Measurements from ENCODE around the gene CTNNA3. TPM values are rescaled to one million over a fixed set of nuclear protein-coding genes. Genes with fewer than 3 reads are reported as not detected.

CTNNA3 gene
- total RNA-seq, 4 donors from 2014 or later: 0.68 to 75.2 (median 1.4) TPM

GRCh38 chr10:66737241-66737640 is 958.8 kb downstream of the CTNNA3 start:
- intact Hi-C loops (cut with DNase I; ENCODE audit: low total_unique reads): no loop called here
- WGBS, 2 donors (ENCODE audit: low coverage in 1 of 2): 86% methylated on average over 2 of the region's 2 CpGs
- H3K36me3 ChIP-seq: no peaks in the 10 kb centered on the region
- H3K9me3 ChIP-seq: no peaks in the 10 kb centered on the region
- TF ChIP-seq POLR2AphosphoS5 (IDR thresholded peaks at IDR 0.05): no peak
- TF ChIP-seq POLR2A (IDR thresholded peaks at IDR 0.05): no peak
- TF ChIP-seq CTCF (IDR thresholded peaks at IDR 0.05): no peak
- TF ChIP-seq EP300 (IDR thresholded peaks at IDR 0.05; ENCODE audit: low read depth): no peak
- H3K4me1 ChIP-seq: no peaks in the 10 kb centered on the region
- no peak overlapping the region for H3K4me3 ChIP-seq
- H3K27me3 ChIP-seq: no peaks in the 10 kb centered on the region
- H3K27ac ChIP-seq: no peak overlapping the region
- no peak for DNase-seq
- in situ Hi-C loops (cut with MboI; ENCODE audit: low pct_ligation_motif_present in 1 of 4, low pct_unique_long_range_greater_than_20kb in 1 of 4, low sequenced_read_pairs in 3 of 4): no loop called here

GRCh38 chr10:66723608-66724400 is 972.2 kb downstream of the CTNNA3 start:
- in situ Hi-C loops (cut with MboI; ENCODE audit: low pct_ligation_motif_present in 1 of 4, low pct_unique_long_range_greater_than_20kb in 1 of 4, low sequenced_read_pairs in 3 of 4) (no loop called here), intact Hi-C loops (cut with DNase I; ENCODE audit: low total_unique reads) (no loop called here)
- no peak for DNase-seq
- WGBS, 2 donors (ENCODE audit: low coverage in 1 of 2): 79 to 96% methylated on average over 2 of the region's 2 CpGs
- H3K36me3 ChIP-seq: no peaks in the 10 kb centered on the region
- no peak overlapping the region for H3K4me3 ChIP-seq
- no peaks in the 10 kb centered on the region for H3K4me1 ChIP-seq
- no peaks in the 10 kb centered on the region for H3K27me3 ChIP-seq
- H3K27ac ChIP-seq: no peak overlapping the region
- H3K9me3 ChIP-seq: no peaks in the 10 kb centered on the region
- TF ChIP-seq EP300 (IDR thresholded peaks at IDR 0.05; ENCODE audit: low read depth): no peak
- TF ChIP-seq POLR2AphosphoS5 (IDR thresholded peaks at IDR 0.05): no peak
- TF ChIP-seq POLR2A (IDR thresholded peaks at IDR 0.05): no peak
- no peak for TF ChIP-seq CTCF (IDR thresholded peaks at IDR 0.05)

GRCh38 chr10:66719483-66719882 is 976.5 kb downstream of the CTNNA3 start:
- in situ Hi-C loops (cut with MboI; ENCODE audit: low pct_ligation_motif_present in 1 of 4, low pct_unique_long_range_greater_than_20kb in 1 of 4, low sequenced_read_pairs in 3 of 4): no loop called here
- no peak for DNase-seq
- Histone ChIP-seq H3K4me1 (peaks cover 0 to 13% (median 7%) of the 10 kb centered on the region in 4 donors), H3K9me3 (no peaks in the 10 kb centered on the region), H3K36me3 (no peaks in the 10 kb centered on the region), H3K27me3 (no peaks in the 10 kb centered on the region), H3K4me3 (no peak overlapping the region), H3K27ac (no peak overlapping the region)
- 58% methylated on average over 1 of the region's 1 CpG; no CpG with 5 or more reads in 1 of the 2 donors for WGBS, 2 donors (ENCODE audit: low coverage in 1 of 2)
- intact Hi-C loops (cut with DNase I; ENCODE audit: low total_unique reads): no loop called here
- TF ChIP-seq POLR2AphosphoS5 (IDR thresholded peaks at IDR 0.05) (no peak), EP300 (IDR thresholded peaks at IDR 0.05; ENCODE audit: low read depth) (no peak), CTCF (IDR thresholded peaks at IDR 0.05) (no peak), POLR2A (IDR thresholded peaks at IDR 0.05) (no peak)

- H3K9me3 ChIP-seq: no peaks in the 10 kb centered on the region
- no peak overlapping the region for H3K4me3 ChIP-seq
- no peaks in the 10 kb centered on the region for H3K36me3 ChIP-seq
- intact Hi-C loops (cut with DNase I; ENCODE audit: low total_unique reads): no loop called here
- 42 to 70% methylated on average over 6 to 8 of the region's 8 CpGs for WGBS, 2 donors (ENCODE audit: low coverage in 1 of 2)
- peaks cover 0 to 13% (median 7%) of the 10 kb centered on the region in 4 donors for H3K4me1 ChIP-seq
- TF ChIP-seq POLR2AphosphoS5 (IDR thresholded peaks at IDR 0.05): peak in 1 of 3 donors; percentile 25
- TF ChIP-seq CTCF (IDR thresholded peaks at IDR 0.05): no peak
- TF ChIP-seq POLR2A (IDR thresholded peaks at IDR 0.05): no peak
- TF ChIP-seq EP300 (IDR thresholded peaks at IDR 0.05; ENCODE audit: low read depth): no peak
- H3K27me3 ChIP-seq: no peaks in the 10 kb centered on the region
- in situ Hi-C loops (cut with MboI; ENCODE audit: low pct_ligation_motif_present in 1 of 4, low pct_unique_long_range_greater_than_20kb in 1 of 4, low sequenced_read_pairs in 3 of 4): no loop called here
- DNase-seq: peak; percentile 14
- peak overlapping the region; percentile 54 to 77 (median 70) for H3K27ac ChIP-seq
Measured at GRCh38 chr10:66717231-66717981, 978.6 kb downstream of the CTNNA3 start.
